Esophagus mucosa (tissue), 1 donor: ENCODE results near the gene OAS1. TPM values are rescaled to one million over a fixed set of nuclear protein-coding genes. Genes with fewer than 3 reads are reported as not detected.
A peak's percentile ranks its signal among the peaks of the same experiment; 100 is the strongest.
"Not testable (repeated sequence)": the region's sequence is repeated elsewhere in the genome, so short reads cannot be mapped to it uniquely, and the experiment has no call there.

Experiments
- ATAC-seq: fragments of 200-7000 bp; cut with Tn5 transposase; one replicate; pipeline ENCODE4 v1.9.1; 2020
- total RNA-seq: library from RNA; stranded (reverse); gene quantifications from one replicate; pipeline ENCODE4 v1.2.4, GENCODE V29; 2023
- donor health status: DM: yes; HTN: yes; CAD: no.

The OAS1 gene
- total RNA-seq, 1 donor from 2014 or later: 37.2 TPM

DNA sequence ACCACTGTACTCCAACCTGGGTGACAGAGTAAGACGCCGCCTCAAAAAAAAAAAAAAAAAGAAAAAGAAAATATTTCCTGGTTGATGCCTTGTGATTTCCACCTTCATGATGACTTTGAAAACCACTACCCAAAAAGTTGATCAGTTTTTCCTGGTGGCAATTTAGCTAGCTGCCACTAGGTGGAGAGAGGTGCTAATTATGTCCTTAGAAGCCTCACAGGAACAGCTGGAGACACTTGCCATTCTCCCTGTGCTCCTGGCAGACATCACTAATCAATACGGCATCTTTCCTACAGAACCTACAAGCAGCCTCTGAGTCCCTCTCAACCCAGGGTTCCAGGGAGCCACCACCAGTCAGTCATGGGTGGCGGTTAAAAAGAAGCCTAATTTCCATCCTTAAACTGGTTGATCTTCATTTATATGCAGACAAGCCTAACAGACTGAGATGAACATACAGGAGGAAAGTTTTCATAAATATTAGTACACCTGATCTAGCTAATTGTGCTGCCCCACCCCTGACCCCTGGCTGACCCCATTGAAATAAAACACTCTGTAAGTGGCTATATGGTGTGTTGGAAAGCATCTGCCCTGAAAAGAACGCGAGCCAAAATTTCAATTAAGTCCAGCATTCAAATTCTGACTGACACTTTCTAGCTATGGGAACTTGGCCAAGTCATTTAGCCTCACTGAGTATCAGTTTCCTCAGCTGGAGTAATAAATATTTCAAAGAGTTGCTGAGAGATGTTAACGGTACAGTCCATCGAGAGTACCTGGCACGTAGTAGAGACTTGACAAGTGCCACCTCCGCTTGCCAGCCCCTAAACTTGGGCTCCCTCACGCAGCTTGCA, 6.2 kb upstream of the OAS1 start:
- ATAC-seq: peak; percentile 61

DNA sequence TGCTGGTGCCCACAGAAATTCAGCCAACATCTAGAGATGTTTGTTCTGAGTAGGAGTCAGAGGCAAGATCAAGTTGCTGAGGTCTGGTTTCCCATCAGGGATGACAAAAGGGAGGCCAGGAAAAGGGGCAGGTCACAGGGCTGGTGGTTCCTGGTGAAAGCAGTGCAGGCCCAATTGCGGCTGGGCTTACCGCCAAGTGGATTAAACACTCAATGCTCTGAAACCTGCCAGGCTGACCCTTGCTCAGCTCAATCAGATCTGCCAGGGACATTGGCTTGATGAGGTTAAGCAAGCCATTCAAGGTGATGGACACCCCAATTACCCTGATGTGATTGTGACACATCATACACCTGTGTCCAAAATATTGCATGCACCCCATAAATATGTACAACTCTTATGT, 5.5 kb upstream of the OAS1 start:
- ATAC-seq: no peak

DNA sequence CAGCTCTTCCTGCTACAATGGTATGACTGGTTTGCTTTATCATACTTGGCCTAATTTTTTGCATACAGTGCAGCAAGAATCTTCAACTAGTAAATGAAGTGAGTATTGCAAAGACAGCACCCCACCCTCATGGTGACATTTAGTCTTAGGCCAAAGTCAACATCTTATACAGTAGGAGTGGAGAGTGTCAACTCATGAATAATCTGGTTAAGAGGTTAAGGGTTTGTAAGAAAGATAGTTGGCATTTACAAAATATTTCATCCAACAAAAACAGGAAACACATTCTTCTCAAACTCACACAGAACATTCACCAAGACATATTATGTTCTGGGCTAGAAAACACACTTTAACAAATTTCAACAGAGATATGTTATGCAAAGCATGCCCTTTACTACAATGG, 2.2 kb upstream of the OAS1 start:
- ATAC-seq: peak; percentile 41

DNA sequence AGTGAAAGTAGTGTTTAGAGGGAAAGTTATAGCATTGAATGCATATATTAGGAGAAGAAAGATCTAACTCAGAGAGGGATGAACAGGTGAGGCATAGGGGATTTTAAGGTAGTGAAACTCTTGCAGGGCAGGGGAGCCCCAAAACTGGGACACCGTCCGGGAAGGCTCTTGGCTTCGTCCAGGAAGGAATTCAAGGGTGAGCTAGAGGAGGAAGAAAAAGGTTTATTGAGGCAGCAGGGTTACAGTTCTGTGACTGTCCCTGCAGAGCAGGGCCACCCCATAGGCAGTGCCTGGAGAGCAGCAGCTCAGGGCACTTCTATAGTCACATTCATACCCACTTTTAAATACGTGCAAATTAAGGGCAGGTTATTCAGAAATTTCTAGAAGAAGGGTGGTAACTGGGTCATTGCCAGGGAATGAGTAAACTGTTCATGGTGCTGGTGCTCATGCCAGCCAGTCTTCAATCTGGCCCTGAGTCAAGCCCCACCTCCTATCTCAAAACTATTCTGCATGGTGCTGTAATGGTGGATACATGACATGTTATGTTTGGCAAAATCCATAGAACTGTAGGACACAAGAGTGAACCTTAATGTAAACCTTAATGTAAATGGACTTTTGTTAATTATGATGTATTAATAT, 1.2 kb upstream of the OAS1 start:
- ATAC-seq: peak; percentile 64

DNA sequence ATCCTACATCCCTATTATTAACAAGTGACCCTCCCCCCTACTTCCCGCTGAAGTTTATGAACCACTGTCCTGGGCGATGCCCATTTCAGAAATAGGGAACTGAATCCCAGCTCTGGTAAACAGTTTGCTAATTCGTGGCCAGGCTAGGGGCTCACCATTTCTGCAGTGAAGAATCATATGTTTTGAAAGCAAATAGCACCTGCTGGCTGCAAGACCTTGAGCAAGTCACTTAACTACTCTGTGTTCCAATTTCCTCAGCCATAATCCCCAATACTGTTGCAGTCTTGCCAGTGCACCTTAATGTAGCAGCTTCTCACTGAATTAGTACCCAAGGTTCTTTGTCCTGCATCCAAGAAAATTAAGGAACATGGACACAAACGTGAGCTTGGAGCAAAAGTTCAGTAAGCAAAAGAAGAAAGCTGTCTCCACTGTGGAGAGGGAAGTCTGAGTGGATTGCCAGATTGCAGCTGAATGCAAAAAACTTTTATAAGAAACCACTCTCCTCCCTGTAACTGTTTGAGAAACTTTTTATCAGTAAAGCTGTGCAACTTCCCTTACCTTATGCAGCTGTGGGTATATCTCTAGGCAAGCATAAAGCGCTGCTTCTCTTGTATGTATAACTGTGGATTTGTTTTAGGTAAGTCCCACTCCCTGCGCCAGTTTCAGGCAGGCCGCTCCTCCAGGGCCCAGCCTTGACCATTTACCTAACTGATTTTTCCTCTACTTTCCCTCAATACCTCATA, 824 bp downstream of the OAS1 start:
- ATAC-seq: peak; percentile 13

GRCh38 chr12:112908548-112908947, 1.8 kb downstream of the OAS1 start:
- no peak for ATAC-seq

DNA sequence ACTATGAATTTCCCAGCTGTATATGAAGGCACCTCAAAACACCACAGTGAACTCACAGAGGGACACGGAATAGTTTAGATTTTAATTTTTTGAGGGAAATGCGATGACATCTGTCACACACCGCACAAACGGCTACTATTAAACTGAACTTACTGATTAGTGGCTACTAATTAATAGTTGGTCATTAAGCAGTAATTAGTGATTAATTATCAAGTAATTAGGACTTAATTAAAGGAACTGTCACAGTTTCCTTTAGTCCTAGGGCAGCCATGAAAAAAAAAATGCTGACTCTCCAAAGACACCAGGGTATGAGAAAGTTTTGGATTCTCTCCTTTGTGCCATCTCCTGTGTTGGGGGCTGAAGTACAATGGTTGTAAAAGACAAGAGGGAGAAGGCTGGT, 2.9 kb downstream of the OAS1 start:
- no peak for ATAC-seq

DNA sequence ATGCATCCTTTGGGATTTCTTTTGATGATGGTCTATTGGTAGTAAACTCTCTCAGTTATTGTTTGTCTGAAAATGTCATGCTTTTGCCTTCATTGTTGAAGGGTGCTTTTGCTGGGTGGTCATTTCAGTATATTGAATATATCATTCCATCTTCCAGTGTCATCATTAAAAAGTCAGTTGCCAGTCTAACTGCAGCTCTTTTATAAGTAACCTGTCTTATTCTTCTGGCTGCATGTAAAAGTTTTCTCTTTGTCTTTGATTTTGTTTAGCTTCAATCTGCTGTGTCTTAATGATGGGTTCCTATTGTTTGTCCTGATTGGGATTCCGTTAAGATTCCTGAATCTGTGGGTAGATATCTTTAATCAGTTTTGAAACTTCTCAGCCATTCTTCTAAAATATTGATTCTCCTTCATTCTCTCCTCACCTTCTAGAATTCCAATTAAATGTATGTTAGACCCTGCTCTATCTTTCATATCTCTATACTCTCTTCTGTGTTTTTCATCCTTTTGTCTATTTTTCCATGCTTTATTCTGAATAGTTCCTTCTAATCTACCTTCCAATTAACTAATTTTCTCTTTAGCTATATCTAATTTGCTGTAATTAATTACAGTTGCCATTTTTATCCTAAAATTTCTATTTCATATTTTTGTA, 6.4 kb downstream of the OAS1 start:
- no peak for ATAC-seq

GRCh38 chr12:112913888-112914287, 7.1 kb downstream of the OAS1 start:
- ATAC-seq: not testable (repeated sequence)

DNA sequence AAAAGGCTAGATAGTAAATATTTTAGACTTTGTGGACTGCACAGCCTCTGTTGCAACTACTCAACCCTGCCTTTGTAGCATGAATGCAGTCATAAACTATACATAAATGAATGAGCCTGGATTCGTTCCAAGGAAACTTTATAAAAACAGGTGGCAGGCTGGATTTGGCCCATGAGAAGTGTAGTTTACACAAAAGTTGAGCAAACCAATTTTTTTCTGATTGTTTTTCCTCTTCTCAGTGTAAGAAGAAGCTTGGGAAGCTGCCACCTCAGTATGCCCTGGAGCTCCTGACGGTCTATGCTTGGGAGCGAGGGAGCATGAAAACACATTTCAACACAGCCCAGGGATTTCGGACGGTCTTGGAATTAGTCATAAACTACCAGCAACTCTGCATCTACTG, 9.5 kb downstream of the OAS1 start:
- ATAC-seq: peak; percentile 95

GRCh38 chr12:112919121-112919520, 12.4 kb downstream of the OAS1 start:
- no peak for ATAC-seq

DNA sequence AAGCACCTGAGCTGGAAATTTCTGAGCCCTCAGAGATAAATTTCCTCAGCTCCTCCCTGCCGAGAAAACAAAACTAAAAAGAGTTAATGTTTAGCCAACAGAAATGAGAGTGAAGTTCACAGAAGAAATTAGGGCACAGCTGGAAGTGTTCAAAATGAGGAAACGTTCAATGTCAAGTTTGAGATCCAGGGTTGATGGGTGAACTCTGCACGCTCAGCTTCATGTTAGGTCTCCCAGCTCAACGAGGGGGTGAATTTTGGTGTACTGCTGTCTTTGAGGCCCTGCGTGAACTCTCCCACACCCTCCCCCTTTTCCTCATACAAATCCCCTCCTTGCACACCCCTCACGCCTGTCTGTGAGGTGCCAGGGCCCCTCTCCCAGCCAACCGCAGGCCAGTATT, 18.2 kb downstream of the OAS1 start:
- ATAC-seq: no peak

DNA sequence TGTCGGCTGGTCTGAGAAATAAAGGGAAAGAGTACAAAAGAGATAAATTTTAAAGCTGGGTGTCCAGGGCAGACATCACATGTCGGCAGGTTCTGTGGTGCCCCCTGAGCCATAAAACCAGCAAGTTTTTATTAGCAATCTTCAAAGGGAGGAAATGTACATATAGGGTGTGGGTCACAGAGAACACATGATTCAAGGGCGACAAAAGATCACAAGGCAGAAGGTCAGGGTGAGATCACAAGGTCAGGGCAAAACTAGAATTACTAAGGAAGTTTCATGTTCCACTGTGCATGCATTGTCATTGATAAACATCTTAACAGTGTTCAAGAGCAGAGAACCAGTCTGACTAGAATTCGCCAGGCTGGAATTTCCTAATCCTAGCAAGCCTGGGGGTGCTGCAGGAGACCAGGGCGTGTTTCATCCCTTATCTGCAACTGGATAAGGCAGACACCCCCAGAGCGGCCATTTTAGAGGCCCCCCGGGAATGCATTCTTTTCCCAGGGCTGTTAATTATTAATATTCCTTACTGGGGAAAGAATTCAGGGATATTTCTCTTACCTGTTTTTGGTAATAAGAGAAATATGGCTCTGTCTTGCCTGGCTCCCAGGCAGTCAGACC, 19.8 kb downstream of the OAS1 start:
- not testable (repeated sequence) for ATAC-seq

DNA sequence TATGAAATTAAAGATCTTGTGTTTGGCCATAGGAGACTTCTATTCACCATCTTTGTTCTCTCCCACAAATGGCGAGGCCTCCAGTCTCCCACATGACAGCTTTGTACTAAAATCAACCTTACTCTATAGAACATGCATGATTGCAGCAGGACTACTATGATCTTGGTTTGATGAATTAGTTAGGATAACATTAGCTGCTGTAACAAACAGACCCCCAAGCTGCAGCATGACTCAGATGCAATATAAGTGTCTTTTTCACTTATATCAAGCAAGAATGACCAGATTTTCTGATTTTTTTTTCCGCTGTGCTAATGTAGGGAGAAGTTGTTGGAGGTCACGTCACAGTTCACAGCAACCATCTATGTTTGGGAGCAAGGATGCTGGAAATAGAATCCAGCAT, 20.7 kb downstream of the OAS1 start:
- ATAC-seq: no peak

DNA sequence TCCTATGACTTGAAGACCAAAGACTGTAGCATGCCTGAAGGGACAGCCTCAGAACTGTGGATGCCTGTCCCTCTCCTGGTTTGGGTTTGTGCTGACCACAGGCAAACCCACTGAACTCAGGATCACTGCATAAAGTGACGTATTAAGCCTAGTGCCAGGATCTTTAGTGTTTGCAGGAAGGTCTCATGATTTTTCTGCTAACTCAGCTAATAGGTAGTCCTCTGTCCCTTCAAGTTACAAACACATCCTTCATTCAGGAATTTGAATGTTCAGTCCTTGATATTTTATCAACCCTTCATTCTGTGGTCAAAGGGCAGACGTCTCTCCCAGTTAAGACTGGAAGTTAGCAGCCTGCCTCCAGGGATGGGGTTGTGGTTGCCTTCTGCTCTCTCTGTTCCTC, 21.2 kb downstream of the OAS1 start:
- ATAC-seq: no peak

GRCh38 chr12:112928978-112929377, 22.2 kb downstream of the OAS1 start:
- ATAC-seq: no peak

GRCh38 chr12:112929715-112930114, 23.0 kb downstream of the OAS1 start:
- ATAC-seq: no peak

DNA sequence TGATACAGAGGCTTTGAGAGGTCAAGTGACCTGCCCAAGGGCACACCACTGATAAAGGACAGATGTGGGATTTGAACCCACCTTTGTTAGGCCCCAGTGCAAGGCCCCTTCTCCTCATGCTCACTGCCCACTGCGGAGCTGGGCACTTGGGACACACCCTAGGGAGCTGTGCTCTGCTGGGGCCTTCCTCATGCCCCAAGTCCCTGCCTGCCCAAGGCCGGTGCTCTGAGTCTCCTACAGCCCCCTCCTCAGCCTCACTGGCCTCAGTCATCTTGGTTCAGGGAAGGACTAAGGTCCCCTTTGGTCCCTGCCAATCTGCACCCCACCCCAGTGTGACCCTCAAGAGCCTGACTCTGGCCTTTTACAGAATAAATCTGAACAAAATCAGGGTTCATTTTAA, 23.6 kb downstream of the OAS1 start:
- no peak for ATAC-seq

DNA sequence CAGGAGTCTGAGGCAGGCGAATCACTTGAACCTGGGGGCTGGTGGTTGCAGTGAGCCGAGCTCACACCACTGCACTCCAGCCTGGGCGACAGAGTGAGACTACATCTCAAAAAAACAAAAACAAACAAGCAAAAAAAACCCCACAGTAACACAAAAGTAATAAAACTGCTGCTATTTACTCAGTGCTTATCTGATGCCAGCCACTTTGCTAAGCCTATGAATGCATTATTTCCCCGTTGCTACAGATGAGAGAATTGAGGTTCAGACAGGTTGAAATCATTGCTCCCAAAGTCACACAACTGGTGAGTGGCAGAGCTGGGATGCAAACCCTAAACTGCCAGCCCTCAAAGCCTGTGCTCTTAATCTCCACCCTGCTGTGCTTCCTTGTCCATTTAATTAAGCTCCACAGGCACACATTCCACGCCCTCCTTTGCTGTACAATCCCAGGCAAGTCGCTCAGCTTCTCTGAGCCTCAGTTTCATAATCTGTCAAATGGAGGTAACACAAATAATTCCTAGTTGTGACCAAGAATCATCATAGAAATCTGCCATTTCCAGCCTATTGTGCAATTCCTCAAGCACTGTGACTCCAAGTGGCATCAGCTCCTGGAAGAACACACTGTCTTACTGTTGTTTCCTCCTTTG, 25.8 kb downstream of the OAS1 start:
- no peak for ATAC-seq

GRCh38 chr12:112933129-112933505, 26.4 kb downstream of the OAS1 start:
- ATAC-seq: no peak

- peak; percentile 93 for ATAC-seq
Measured at GRCh38 chr12:112936264-112936663, 29.5 kb downstream of the OAS1 start.

GRCh38 chr12:112936927-112937326, 30.2 kb downstream of the OAS1 start:
- ATAC-seq: peak; percentile 82
